ENCODE data around the gene FAF2.
"Not testable (repeated sequence)": the region's sequence is repeated elsewhere in the genome, so short reads cannot be mapped to it uniquely, and the experiment has no call there.

Gene FAF2

DNA sequence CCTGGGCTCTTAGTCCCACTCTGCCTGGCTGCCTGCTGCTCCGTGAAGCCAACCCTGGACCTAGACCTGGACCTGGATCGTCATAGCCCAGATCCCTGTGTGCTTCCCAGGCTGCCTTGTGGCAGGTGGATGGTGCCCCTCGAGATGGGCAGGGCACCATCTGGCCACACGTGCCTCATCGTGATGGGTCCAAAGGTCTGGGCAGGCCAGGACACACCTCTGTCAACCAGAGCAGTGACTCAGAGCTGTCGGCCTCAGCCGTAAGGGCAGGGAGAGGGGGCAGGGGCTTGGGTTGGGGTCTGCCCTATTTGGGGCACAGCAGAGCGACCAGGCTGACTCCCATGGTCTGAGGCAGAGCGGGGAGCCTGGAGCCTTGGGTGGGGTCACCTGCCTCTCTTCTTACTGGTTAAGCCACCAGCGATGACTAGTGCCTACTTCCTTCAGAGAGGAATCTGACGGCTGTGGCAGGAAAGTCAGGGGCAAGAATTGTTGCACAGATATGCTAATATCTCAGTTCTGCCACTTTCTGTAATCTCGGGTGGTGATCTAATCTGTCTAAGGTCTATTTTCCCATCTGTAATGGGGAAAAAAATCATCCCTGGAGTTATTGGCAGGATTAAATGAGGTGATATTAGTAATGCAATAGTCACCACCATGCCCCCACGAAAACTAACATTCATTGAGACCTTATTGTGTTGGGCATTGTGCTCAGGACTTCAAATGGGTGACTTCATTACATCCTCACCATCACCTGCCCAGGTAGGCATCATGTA is 97.7 kb downstream of the FAF2 start:
- H3K27ac ChIP-seq, result no peak overlapping the region
- no peak for TF ChIP-seq ZFX (IDR thresholded peaks at IDR 0.05; ENCODE audit: borderline replicate concordance)
- TF ChIP-seq, protein P1, sequence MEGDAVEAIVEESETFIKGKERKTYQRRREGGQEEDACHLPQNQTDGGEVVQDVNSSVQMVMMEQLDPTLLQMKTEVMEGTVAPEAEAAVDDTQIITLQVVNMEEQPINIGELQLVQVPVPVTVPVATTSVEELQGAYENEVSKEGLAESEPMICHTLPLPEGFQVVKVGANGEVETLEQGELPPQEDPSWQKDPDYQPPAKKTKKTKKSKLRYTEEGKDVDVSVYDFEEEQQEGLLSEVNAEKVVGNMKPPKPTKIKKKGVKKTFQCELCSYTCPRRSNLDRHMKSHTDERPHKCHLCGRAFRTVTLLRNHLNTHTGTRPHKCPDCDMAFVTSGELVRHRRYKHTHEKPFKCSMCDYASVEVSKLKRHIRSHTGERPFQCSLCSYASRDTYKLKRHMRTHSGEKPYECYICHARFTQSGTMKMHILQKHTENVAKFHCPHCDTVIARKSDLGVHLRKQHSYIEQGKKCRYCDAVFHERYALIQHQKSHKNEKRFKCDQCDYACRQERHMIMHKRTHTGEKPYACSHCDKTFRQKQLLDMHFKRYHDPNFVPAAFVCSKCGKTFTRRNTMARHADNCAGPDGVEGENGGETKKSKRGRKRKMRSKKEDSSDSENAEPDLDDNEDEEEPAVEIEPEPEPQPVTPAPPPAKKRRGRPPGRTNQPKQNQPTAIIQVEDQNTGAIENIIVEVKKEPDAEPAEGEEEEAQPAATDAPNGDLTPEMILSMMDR (IDR thresholded peaks at IDR 0.05), result no peak

DNA sequence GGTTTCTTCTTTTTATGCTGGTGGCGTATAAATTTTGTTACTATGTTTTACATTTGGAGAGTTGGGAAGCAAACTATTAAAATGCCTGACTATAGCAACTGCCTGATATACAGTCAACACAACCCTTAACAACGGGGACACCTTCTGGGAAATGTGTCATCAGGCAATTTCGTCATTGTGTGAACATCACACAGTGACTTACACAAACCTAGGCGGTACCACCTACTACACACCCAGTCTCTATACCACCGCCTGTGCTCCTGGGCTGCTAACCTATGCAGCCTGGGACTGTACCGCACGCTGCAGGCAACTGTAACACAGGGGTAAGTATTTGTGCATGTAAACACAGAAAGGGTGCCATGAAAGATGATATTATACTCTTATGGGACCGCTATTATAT is 99.6 kb downstream of the FAF2 start:
- TF ChIP-seq, protein P1 (IDR thresholded peaks at IDR 0.05), result no peak
- no peak for TF ChIP-seq ZFX (IDR thresholded peaks at IDR 0.05; ENCODE audit: borderline replicate concordance)
- no peak overlapping the region for H3K27ac ChIP-seq

DNA sequence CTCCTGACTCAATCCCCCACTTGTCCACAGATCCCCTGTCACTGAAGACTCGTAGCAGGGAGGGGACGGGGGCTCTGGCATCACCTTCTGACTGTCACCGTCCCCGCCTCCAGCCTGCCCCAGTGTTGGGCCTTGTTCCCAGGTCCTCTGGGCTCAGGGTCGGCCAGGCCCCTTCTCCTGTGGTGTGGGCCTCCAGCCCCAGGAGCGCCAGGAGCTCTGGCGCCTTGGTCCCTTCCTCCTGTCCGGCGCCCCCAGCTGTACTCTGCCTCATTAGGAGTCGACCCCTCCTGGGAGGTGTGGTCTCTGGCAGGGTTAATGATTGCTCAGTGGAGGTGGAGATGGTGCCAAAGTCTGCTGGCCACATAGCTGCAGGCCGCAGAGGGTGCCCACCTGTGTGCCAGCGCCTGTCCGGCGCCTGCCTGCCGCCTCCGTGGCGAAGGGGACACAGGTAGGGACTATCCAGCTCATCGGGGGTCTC is 100.8 kb downstream of the FAF2 start, which contains the start of gene CDHR2:
TSS of gene CDHR2 (plus strand) at position 376 of the 478 bp plus-strand sequence. CDS start 16,011 bp downstream, outside the sequence.
- H3K27ac ChIP-seq, result no peak within 1 kb of the TSS
- no peak for TF ChIP-seq ZFX (IDR thresholded peaks at IDR 0.05; ENCODE audit: borderline replicate concordance)
- TF ChIP-seq, protein P1 (IDR thresholded peaks at IDR 0.05), result no peak

DNA sequence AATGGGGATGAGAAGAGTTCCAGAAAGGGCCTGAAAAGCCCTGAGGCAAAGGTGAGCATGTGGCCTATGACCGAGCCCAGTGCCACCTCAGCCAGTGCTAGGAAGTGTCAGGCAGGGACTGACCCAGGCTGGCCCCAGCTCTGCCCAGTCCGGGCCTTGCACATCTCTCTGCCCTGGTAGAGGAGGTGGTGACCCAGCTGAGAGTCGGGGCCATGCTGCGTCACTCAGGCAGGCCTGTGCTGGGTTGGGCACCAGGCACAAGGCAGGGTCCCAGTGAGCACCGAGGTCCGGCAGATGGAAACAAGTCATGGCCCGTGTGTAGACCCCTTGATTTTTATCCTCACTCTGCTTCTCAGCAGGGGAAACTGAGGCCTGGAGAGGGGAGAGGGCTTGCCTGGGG is 101.7 kb downstream of the FAF2 start:
- H3K27ac ChIP-seq, result no peak overlapping the region

DNA sequence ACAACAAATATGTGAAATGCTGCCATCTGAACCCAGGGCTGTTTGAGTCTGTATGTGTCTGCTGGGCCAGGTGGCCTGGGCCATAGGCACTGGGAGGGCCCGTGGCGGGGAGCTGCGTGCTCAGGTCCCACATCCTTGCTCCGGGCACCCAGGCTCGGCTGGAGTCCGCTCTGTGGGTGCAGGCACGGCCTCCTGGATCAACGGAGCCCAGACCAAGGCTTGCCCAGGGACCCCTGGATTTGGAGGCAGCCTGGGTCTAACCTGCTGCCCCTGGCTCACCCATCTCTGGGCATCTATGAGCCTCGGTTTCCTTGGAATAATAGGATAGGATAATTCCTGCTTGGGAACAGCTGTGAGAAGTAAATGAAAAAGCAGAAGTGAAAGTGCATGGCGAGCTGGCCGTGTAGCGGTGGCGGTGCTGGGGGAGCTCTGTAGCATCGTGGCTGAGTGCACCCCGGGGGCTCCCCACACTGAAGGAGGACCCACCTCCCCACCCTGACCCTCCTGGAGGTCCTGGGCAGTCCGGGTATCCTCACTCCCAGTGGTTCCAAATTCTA is 102.2 kb downstream of the FAF2 start:
- TF ChIP-seq, protein P1 (IDR thresholded peaks at IDR 0.05), result no peak
- TF ChIP-seq ZFX (IDR thresholded peaks at IDR 0.05; ENCODE audit: borderline replicate concordance), result no peak
- no peak overlapping the region for H3K27ac ChIP-seq

More for the DNA sequence above, 101.7 kb downstream of the FAF2 start:
- TF ChIP-seq, protein P1 (IDR thresholded peaks at IDR 0.05), result no peak
- TF ChIP-seq ZFX (IDR thresholded peaks at IDR 0.05; ENCODE audit: borderline replicate concordance), result no peak

DNA sequence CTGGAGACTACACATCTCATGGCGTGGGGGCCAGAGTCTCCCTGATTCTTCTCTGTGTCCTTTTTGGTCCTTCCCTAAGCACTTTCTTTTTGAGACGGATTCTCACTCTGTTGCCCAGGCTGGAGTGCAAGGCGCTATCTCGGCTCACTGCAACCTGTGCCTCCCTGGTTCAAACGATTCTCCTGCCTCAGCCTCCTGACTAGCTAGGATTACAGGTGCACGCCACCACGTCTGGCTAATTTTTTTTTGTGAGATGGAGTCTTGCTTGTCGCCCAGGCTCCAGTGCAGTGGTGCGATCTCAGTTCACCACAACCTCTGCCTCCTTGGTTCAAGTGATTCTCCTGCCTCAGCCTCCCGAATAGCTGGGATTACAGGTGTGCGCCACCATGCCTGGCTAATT is 102.8 kb downstream of the FAF2 start:
- not testable (repeated sequence) for H3K27ac ChIP-seq

DNA sequence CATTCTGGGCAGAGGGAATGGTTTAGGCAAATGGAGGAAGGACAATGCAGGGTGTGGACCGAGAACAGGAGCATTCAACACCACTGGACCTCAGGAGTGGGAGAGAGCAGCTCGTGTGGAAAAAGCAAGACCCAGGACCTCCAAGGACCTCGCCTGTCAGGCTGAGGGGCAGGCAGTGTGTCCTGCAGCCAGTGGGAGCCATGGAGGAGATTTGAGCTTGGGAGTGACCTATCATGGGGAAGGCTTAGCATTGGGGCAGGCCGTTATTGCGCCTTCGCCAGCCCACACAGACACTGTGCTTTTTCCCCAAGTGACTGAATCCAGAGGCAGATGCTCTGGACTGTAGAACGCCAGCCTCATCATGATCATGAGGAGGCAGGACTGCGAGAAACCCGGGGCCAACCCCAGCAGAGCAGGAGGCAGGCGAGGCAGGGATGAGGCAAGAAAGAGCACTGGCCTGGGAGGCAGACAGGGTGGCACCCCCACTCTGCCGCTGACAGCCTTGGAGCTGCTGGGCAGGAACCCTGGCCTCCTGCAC is 104.2 kb downstream of the FAF2 start:
- no peak overlapping the region for H3K27ac ChIP-seq
- TF ChIP-seq, protein P1 (IDR thresholded peaks at IDR 0.05), result no peak
- no peak for TF ChIP-seq ZFX (IDR thresholded peaks at IDR 0.05; ENCODE audit: borderline replicate concordance)

Data from 22Rv1 (cell line).